Measurements from ENCODE around the gene JAZF1.

Gene JAZF1

DNA sequence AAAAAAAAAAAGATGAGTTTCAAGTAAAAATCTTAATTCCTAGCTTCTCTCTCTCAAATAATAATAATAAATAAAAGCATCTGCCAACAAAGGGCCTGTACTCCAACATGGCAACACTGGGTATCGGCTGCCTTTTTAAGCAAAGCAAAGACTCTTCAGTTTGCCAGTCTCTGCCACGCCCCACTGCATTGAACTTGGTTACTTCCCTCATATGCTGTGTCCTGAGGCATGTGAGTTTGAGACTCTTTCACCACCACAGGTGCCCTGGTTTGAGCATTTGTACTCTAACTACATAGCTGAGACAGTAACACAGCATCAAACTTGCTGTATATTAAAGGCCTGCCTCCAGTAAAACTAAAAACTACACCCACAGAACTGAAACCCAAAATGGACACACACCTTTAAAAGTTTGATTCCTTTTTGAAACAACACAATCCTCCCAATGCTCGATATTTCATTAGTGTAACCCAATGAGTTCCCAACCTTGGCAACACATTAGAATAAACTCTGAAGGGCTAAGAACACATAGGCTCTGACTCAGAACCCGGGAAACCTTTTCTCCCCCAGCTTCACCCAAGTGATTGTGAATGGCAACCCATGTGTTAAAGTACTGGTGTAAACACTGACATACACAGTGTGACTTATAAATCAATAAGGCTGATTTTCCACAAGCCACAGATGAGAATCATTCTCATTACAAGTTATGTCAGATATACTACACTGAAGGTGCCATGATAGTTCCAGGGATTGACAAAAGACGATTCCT lies 12.0 kb downstream of the JAZF1 start:
- in situ Hi-C loops (cut with MboI; ENCODE audit: low sequenced_read_pairs) = no loop called here

DNA sequence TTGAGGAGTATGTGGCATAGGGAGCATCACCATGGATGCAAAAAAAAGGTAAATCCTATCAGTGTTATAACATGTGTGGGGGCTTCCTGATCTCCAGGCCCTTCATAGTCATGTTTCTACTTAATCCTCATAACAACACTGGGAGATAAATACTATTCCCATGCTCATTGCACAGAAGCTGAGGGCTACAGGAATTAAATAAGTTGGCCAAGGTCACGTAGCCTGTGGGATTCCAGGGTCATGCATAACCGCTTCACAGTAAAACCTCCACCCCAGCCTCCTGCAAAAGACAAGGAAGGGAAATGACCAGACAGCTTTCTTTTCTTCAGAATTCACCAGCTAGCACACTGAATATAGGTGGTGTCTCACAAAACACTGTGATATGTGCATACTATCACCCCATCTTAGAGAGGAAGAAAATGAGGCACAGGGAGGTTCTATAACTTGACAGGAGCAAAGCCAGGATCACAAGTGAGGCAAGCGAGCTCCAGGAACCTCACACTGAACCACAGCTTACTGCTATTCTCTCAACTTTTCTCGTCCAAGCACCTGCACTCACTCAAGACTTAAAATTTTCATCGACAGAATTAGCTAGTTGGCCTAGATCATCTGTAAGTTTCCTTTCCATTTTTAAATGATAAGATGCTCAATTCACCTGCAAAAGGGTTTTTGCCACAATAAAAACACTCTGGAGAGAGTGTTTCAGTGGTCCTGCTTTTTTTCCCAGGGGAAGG lies 13.4 kb downstream of the JAZF1 start:
- in situ Hi-C loops (cut with MboI; ENCODE audit: low sequenced_read_pairs) = no loop called here

DNA sequence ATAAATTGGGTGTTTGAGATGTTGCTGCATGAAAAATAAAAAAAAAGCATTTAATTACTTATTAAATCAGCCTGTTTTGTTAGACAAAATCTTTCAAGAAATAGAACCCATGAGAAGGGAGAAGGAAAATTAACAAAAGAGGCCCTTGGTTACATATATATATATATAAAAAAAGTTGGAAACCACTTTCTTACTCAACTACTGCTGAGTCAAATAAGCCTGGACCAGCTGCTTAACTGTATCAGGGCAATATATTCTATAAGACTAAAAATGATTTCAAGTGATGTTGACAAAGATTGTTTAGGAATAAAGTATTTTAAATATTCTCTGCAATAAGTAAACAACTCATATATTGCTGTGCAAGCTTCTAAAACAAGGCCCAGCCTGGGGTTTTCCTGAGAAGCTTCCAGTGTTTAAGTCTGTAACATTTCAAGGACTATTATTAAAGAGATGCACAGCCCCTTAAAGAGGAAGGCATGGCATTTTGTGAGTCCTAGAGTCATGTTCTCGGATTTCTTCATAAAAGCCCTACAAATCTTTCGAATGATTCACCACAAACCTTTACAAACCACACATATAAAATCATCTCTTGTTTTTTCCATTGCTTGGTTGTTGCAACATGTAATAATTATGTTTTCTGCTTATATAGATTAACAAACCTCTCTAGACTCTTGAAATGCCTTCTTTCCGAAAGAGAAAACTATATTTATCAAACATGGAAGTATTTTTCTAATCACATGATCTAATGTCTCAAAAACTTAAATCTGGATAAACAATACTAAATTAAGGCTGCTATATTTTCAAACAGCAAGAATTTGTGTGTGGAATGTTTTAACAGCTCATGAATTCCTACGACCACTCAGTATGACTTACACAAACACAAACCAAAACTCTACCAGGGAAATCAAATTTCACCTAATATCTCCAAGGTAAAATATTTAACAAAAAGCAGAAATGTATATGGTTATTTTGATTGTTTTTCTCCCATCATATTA lies 14.3 kb downstream of the JAZF1 start:
- in situ Hi-C loops (cut with MboI; ENCODE audit: low sequenced_read_pairs) = no loop called here

DNA sequence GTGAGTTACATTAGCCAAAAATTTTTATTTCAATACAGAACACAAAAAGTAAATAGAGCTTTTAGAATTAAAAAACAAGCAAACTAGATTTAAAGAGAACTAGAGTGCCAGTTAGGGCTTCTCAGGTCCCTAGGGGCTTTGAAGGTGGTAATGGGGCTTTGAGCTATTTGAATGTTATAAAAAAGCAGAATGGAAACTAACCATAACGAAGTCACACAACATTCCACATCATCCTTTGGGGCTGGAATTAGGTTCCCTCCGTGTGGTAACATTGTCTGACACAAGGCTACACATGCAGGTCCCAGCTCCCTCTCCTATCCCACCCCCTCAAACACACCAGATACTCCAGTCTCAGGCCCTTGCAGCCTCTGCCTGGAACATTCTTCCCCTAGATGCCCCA lies 15.3 kb downstream of the JAZF1 start:
- in situ Hi-C loops (cut with MboI; ENCODE audit: low sequenced_read_pairs) = no loop called here

DNA sequence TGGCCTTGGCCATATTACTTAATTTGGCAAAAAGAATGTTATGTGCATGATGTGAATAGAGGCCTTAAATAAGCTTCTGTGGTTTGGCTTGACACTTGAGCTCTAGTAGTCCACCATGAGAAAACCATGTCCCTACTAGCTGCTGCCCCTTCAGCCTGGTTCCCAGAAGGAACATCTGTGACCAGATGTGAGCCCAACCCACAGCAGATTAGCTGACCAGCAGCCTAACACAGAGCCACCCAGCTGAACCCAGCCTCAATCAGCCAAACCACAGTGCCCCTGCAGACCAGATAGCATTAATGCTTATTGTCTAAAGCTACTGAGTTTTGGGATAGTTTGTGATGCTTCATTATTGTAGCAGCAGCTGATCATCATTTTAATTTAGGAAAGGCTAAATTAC lies 16.6 kb downstream of the JAZF1 start:
- in situ Hi-C loops (cut with MboI; ENCODE audit: low sequenced_read_pairs) = no loop called here

DNA sequence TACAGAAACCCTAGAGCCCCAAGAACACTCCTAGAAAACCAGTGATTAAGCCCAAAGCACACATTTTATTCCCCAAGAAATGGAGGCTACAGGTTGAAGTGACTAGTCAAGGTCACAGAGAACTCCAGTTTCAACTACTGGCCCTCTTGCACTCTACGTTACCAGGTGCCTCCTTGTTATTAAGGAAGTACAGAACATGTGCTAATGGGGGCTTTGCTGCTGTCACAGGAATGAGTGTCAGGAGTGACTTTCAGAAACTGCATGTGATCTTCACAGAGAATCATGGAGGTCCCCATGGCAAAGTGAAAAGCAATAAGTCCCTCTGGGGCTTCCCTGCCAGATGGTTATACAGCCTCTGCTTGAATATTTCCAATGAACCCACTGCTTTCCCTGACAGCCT lies 19.3 kb downstream of the JAZF1 start:
- in situ Hi-C loops (cut with MboI; ENCODE audit: low sequenced_read_pairs) = no loop called here

DNA sequence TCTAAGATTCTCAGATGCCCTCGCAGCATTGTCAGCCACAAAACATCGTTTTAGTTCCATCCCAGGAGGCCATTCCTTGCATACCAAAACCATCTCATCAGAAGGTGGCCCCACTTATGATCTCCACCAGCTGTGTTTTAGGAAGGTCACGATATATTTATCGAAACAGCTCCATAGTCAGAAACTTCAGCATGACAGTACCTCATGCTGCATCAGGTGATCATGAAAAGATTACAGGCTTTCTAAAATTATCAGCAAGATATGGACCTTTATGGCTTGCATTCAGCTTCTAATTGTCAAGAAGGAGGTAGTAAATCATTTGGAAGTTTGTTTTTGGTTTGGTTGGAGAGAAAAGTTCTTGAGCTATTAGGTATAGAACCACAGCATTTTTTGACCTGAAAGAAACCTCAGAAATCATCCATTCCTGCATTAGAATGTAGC lies 20.0 kb downstream of the JAZF1 start:
- in situ Hi-C loops (cut with MboI; ENCODE audit: low sequenced_read_pairs) = no loop called here

DNA sequence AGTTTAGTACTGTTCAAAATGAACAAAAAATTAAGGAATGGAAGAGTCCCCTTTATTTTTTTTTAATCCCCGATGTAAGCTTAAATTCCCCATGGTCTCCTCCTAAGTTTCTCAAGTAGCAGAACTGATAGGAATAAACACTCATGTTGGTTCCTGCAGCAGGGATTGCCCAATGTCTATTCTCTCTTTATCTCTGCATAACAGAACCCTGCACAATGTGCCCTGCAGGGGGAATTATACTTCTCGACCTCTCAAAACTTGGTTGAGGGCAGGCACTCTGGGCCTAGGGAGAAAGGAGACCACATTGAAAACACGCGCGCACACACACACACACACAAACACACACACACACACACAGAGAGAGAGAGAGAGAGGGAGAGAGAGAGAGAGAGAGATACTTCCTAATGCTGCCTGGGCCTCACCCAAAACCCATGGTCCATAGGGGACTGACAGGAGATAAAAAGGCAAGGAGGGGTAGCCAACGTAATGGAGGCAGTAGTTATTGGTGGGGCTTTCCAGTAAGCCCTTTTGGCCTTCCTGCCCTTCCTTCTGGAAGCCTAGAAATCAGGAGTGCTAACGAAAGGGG lies 22.7 kb downstream of the JAZF1 start:
- in situ Hi-C loops (cut with MboI; ENCODE audit: low sequenced_read_pairs) = no loop called here

DNA sequence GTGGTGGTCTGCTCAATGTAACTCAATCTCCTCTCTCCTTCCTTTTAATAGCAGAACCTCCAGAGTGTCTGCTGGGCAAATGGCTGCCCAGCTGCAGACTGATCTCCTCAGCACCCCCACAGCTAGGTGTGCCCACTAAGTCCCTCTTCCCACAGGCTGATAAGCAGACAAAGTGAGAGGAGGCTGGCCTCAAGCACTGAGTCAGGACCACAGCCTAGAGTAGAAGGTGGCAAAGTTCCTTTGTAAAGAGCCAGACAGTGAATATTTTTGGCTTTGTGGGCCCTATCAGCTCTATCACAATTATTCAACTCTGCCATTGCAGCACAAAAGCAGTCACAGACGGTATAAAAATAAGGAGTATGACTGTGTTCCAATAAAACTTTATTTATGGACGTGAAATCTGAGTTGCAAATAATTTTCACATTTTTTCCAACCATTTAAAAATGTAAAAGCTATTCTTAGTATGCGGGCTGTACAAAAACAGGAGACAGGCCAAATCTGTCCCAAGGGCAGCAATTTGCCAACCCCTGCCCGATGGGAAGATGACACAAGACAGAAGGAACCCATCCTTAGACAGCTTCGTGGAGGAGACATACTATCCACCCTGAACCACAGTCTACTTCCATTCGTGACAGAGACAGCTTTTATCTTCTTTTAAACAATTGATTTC lies 23.4 kb downstream of the JAZF1 start:
- in situ Hi-C loops (cut with MboI; ENCODE audit: low sequenced_read_pairs) = no loop called here

DNA sequence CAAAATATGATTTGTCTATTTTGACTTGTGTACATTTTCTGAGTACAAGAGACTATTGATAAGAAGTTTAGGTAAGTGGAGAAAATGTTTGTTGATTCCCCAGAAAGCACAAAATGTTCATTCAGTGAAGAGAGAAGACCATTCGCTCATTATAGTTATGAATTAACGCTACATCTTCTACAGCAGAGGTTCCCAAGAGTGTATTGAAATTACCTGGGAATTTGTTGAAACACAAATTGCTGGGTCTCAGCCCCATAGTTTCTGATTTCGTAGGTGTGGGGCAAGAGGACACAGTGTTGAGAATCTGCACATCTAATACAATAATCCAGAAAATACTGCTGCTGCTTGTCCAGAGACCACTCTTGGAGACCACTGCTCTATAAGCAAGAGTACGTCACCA lies 24.2 kb downstream of the JAZF1 start:
- in situ Hi-C loops (cut with MboI; ENCODE audit: low sequenced_read_pairs) = no loop called here

DNA sequence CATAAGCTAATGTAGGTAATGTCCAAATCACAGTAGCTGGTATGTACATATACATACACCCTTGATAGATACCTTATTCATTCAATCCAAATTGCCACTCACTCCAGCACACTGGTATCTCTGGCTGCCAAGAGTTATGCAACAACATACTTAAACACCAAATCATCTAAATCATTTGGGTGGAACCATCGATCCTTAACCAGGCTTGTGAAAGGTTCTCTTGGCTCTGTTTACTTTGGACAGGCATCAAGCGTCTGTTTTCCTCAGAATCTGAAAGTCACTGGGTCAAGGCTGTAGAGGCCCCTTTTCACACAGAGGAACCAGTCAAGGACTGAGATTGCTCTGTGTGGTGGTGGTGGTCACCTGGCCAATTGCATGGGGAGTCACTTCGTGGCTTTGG lies 24.6 kb downstream of the JAZF1 start:
- in situ Hi-C loops (cut with MboI; ENCODE audit: low sequenced_read_pairs) = no loop called here

DNA sequence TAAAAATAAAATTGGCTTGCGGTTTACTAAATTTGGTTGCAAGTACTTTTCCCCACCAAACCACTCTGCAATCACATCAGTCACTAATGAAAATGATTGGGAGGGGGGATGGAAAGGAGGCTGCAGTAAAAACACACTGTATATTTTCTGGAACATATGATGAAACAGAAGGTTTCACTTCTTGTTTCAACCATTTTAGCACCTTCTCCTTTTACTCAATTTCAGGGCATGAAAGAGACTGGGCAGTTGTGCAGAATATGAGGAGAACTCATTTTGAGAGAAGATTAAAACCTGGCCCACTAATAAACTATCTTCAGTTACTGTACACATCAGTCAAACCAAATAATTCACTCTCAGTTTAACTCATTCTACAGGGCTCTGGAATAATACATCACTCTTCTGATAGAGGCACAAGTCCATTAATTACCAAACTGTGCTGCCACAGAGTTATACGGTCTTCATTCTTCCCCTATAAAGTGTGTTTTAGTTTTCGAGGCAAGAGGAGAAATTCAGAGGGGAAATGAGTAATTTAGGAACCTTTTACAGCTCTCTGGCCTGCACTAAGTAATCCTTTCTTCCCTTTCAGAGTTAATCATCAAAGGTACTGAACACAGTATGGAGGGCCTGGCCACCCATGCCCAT lies 25.5 kb downstream of the JAZF1 start:
- in situ Hi-C loops (cut with MboI; ENCODE audit: low sequenced_read_pairs) = no loop called here

DNA sequence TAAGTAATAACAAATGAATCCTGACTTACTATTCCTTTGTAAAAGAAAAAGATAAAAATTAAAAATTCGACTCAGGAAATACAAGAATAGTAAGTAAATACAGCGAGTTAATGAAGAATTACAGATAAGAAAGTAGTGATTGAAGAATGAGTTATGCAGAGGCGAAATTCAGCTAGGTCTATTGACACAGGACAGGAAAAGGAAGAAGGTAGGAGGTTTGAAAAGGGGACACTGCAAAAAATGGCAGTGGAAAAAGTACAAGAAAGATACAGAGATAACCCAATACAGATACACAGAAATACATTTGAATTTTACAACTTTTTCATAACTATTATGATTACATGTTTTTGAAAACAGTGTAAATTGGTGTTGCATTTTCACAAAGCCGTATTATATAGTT lies 28.0 kb downstream of the JAZF1 start:
- in situ Hi-C loops (cut with MboI; ENCODE audit: low sequenced_read_pairs) = no loop called here

DNA sequence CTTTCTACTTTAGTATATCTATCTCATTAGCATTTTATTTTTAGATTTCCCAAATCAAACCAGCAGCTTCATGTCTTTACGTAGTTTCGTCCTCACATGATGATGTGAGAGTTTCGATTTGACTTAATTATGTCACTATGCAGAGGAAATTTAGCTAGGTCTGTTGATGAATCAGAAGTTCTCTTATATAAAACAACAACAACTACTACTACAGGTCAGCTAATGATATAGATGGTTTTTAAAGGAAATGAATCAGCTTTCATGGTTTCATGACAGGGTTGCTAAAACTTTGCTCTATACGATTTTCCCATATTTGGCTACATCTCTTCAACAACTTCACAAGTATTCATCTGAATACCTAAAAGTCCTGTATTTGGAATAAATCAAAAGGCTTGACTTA lies 28.6 kb downstream of the JAZF1 start:
- in situ Hi-C loops (cut with MboI; ENCODE audit: low sequenced_read_pairs) = no loop called here

DNA sequence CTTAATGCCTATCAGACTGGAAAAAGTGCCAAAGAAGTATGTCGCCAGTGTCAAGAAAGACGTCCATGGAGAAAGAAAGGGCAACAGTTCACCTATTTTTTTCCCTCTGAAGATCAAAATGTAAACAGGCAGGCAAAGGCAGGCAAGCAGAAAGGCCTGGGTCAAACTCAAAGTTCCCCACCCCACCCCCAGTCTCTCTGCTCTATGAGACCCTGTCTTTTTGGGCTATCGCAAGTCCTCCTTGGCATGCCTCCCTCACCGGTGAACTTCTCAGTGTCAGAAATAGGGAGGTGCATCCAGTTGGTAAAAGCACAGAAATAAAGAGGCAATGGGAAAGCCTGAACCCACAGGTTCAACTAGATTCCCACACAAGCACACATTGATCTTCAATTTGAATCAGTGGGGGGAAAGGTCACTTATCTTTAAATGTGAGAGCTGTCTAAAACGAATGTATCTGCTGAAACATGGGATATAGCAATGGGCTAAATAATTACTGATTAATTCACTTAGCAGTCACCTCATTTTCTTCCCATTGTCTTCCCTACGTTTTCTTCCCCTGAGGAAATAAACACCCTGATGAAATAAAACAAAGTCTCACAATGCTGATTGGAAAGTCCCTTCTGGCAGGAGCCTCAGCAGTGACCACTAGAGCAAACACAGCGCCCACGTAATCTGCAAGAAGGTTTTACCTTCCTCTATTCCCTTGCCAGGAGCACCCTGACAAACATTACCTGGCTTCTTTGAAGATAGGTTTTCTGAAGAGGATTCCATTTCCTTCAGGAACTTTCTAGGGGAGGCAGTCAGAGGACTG lies 31.1 kb downstream of the JAZF1 start:
- in situ Hi-C loops (cut with MboI; ENCODE audit: low sequenced_read_pairs) = no loop called here

DNA sequence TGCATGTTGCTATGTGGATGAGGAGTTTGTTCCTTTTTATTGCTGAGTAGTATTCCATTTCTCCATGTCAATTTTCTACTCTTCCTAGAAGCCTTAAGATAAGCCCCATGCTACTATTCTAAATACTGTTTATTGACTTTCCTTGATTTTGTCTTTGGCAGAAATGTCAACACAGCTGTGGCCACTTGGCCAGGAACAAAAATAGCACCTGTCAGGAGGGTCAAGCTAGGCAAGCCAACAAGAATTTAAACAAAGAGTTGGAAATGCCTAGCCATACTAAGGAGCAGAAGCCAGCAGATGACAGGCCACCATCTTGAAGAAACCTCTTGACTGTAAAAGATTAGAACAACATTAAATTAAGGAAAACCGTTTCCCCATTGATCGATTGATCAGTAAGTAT lies 34.7 kb downstream of the JAZF1 start:
- in situ Hi-C loops (cut with MboI; ENCODE audit: low sequenced_read_pairs) = no loop called here

DNA sequence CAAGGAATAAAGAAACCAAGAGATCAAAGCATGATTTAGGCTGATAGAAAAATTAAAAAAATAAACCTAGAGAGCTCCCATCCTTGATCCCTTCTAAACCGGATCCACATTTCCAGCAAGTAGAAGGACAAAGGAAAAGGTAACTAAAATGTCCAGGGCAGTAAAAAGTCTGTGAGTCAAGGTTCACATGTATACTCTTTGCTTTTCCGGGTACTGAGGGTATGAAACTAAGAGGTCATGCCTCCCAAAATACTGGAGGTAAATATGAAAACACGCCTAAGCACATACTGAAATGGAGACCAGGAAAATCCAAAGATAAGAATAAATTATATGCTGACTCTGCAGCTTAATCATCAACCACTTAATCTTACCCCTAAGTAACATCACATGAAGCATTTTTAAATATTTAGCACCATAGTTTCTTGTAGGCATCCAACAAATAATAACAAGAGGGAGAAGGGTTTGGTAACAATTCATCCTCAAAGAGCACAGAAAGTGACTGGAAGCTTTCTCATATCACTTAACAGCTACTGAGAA lies 35.4 kb downstream of the JAZF1 start:
- in situ Hi-C loops (cut with MboI; ENCODE audit: low sequenced_read_pairs) = no loop called here

DNA sequence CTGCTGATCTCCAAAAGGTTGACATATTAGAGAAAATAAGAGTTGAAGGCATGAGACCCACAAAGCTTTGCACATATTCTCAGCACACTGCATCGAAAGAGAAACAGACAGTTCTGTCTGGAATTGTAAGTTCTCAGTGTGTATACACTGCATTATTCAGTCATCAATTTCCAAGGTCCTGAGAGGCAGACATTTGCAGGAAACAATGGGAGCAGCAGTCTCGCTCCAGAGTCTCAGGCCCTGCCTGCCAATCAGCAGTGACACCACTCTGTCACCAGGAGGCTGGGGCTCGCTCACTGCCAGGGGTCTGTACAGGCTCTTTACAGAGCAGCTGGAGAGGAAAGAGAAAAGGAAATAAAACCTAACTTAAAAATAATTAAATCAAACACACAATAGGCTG lies 36.3 kb downstream of the JAZF1 start:
- in situ Hi-C loops (cut with MboI; ENCODE audit: low sequenced_read_pairs) = no loop called here

DNA sequence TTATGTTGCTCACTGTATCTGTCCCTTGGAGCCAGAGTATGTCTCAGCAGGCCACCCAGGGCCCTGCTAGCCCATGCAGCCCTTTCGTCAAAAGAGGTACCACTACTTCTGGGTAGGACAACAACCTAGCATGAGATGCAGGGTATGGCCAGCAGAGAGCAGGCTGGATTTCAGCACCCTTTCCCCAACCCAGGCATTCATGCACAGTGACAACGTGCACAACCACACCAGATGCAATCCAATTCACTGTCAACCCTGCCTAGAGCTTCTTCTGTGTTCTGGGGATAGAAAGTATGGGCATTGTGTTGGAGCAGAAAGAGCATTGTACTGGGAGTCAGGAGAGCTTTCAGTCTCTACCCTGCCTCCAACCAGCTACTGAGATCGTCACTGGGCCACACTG lies 37.9 kb downstream of the JAZF1 start:
- in situ Hi-C loops (cut with MboI; ENCODE audit: low sequenced_read_pairs) = no loop called here

Measured in HL-60/S4 treated with retinoic acid at 250 ng/mL for 4 days and 3 days (cell line).